ENCODE measurements around the gene HDAC4.

HDAC4 gene

GRCh38 chr2:239203443-239204135 is 197.2 kb downstream of the HDAC4 start:
- DNase-seq (ENCODE audit: low read depth in 2 of 2) = no peak

GRCh38 chr2:239202836-239203235 is 198.0 kb downstream of the HDAC4 start:
- DNase-seq (ENCODE audit: low read depth in 2 of 2) = no peak

GRCh38 chr2:239202343-239202742 is 198.5 kb downstream of the HDAC4 start:
- no peak for DNase-seq (ENCODE audit: low read depth in 2 of 2)

DNA sequence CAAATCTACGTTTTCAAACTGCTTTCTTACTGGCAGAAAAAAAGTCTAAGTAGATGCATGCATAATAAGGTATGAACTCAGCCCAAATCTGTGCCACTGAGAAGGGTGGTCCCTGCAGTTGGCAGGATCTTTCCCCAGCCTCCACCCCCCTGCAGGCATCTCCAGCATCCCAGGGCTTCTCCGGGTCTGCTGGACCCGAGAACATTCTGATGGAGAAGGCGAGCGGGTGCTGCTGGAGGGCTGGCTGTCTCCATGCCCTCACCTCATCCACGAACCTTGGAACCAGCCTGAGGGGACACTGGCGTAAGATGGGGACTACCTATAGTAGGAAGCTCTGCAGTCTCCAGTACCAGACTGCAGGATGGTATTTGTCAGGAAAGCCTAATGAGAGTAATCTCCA is 198.9 kb downstream of the HDAC4 start:
- no peak for DNase-seq (ENCODE audit: low read depth in 2 of 2)

- DNase-seq (ENCODE audit: low read depth in 2 of 2) = no peak
Observed at GRCh38 chr2:239201531-239201876, 199.3 kb downstream of the HDAC4 start.

- DNase-seq (ENCODE audit: low read depth in 2 of 2) = no peak
Observed at GRCh38 chr2:239200646-239201530, 199.9 kb downstream of the HDAC4 start.

DNA sequence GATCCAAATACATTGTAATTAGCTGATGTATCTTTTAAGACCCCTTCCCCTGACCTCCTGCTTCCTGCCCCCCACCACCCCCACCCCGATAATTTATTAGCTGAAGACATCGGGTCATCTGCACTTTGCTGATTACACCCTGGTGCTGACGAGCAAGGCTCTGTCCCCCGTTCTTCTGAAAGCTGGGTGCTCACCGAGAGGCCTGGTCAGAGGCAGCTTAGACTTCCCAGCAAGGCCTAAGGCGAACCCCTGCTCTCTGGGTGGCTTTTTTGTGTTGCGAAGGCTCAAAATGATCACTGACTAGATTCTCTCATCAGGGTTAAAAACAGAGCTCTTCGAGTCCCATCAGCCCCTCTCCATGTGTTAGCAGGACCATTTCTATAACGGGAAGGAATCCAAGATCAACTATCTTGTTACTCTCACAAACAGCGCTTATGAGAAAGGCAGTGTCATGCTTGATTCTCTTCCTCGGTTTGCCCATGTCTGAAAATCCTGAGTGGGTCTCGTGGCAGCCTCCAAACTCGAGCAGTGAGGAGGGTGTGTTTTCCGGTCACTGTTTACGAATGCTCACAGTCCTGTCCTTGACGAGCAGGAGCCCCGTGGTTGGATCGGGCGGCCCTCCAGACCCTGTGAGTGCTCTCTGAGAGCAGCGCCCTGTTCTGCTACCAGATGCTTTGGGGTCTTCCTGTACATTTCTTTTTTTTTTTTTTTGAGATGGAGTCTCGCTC is 201.6 kb downstream of the HDAC4 start:
- no peak for DNase-seq (ENCODE audit: low read depth in 2 of 2)

- DNase-seq (ENCODE audit: low read depth in 2 of 2) = no peak
Observed at GRCh38 chr2:239198221-239198620, 202.6 kb downstream of the HDAC4 start.

GRCh38 chr2:239197146-239197545 is 203.7 kb downstream of the HDAC4 start:
- DNase-seq (ENCODE audit: low read depth in 2 of 2) = no peak

DNA sequence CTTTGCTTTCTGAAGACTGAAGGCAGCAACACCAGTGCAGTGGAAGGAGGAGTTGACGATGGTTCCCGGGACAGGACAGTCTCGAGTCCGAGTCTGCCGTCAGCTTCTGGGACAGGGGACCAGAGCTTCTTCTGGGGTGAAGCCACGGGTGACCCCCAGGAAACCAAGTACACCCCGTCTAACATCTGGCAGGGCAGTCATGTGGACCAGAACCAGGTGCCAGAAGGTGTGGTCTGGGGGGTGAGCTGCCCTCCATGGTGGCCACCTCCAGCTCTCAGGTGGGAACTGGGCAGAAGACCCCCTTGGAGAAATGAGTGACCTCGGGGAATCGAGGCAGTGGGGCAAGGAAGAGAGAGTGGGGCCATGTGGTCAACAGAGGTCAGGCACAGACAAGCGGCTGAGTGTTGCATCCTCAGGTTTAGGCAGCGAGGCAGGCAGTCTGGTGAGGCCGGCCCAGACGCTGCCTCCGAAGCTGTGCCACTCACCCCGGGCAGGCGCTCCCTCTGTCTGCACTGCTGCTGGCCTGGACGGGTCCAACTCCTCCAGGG is 204.3 kb downstream of the HDAC4 start:
- DNase-seq (ENCODE audit: low read depth in 2 of 2) = no peak

- DNase-seq (ENCODE audit: low read depth in 2 of 2) = no peak
Observed at GRCh38 chr2:239195992-239196391, 204.8 kb downstream of the HDAC4 start.

- no peak for DNase-seq (ENCODE audit: low read depth in 2 of 2)
Observed at GRCh38 chr2:239195318-239195871, 205.4 kb downstream of the HDAC4 start.

GRCh38 chr2:239194731-239195317 is 206.0 kb downstream of the HDAC4 start:
- DNase-seq (ENCODE audit: low read depth in 2 of 2) = no peak

DNA sequence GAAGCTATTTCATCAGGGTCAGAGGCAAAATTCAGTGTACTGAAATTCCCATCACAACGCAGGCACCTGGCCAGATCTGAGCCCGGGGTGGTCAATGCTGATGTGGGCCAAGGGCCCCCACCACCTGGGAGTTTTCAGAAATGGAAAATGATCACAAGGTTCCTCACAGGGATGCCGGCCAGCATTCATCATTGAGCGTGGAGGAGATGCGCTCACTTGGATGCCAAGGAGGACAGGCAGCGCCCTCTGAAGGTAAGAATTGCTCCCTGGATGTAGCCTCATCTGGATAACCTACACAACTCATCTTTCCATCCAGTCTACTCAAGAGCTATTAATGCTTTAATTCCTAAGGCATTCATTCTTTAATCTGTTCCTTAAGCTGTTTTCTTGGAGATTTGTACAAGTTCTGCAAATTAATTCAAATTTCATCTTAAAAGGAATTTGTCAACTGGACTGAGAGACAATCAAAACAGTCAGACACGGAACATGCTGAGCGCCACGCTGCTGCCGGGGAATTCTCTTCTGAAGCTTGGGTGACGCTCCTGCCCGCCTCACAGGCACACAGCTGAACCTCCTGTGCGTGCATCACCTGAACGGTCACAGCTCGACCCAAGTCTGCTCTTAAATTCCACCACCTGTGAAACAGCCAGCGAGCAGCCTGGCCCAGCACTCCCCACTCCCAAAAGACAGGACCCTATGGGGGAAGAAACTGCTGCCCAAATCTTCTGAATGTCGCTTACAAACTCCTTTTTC is 206.7 kb downstream of the HDAC4 start:
- DNase-seq (ENCODE audit: low read depth in 2 of 2) = no peak

GRCh38 chr2:239193401-239193811 is 207.4 kb downstream of the HDAC4 start:
- DNase-seq (ENCODE audit: low read depth in 2 of 2) = no peak

DNA sequence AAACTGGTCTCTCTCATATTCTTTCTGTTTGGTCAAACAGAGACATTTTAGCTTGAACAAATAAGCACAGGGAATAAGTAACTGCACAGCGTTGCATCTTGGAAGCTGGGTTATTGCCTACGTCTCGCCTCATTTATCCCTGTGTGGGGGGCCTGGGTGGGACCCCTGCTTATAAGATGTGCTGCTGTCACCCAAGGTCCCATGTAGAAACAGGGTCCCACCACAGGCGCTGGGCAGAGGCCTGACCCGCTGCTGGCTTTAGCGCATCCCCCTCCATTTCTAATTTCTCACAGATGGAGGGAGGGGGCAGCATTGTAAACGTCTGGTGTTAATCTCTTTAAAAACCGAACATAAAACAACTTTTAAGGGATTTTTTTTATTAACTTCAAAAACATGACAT is 207.8 kb downstream of the HDAC4 start:
- no peak for DNase-seq (ENCODE audit: low read depth in 2 of 2)

DNA sequence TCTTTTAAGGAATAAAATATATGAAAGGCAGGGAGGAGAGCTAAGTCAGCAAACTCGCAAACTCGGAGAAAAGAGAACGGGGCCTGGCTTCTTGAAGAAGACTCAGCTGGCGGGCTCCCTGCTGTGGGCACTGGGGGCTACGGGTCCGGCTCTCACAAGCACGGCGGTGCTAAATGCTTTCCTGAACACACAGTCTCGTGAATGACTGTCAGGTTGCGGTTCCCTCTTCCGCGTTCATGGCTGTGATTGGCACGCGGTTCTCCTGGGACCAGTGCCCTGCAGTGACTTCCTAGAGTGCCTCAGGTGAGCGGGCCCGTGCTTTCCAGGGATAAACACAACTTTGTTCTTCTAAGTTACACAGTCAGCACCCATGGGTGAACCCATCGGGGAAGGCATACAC is 208.4 kb downstream of the HDAC4 start:
- DNase-seq (ENCODE audit: low read depth in 2 of 2) = no peak

- no peak for DNase-seq (ENCODE audit: low read depth in 2 of 2)
Observed at GRCh38 chr2:239190921-239191885, 209.6 kb downstream of the HDAC4 start.

- DNase-seq (ENCODE audit: low read depth in 2 of 2) = no peak
Observed at GRCh38 chr2:239190361-239190760, 210.5 kb downstream of the HDAC4 start.

- DNase-seq (ENCODE audit: low read depth in 2 of 2) = no peak
Observed at GRCh38 chr2:239189711-239190131, 211.1 kb downstream of the HDAC4 start.
